HG03565 (cell line): ENCODE data around the gene ANP32A.
"Not testable (repeated sequence)": the region's sequence is repeated elsewhere in the genome, so short reads cannot be mapped to it uniquely, and the experiment has no call there.

ENCODE experiments used
- ATAC-seq: cut with Tn5 transposase; IDR thresholded peaks from one replicate; pipeline ENCODE4 v1.9.1; 2021; ENCODE audit warnings: mild to moderate bottlenecking, moderate library complexity; ENCODE audit not compliant: unreplicated experiment

ANP32A gene

GRCh38 chr15:68759982-68760579 lies 60.6 kb downstream of the ANP32A start:
- not testable (repeated sequence) for ATAC-seq

GRCh38 chr15:68755731-68756130 lies 65.0 kb downstream of the ANP32A start:
- no peak for ATAC-seq

- no peak for ATAC-seq
Measured at GRCh38 chr15:68751622-68752021, 69.1 kb downstream of the ANP32A start.

GRCh38 chr15:68749793-68750192 lies 70.9 kb downstream of the ANP32A start:
- no peak for ATAC-seq

- no peak for ATAC-seq
Measured at GRCh38 chr15:68749365-68749764, 71.3 kb downstream of the ANP32A start.

GRCh38 chr15:68743256-68743655 lies 77.4 kb downstream of the ANP32A start:
- ATAC-seq, result no peak

- ATAC-seq, result no peak
Measured at GRCh38 chr15:68739390-68740080, 81.2 kb downstream of the ANP32A start.

- ATAC-seq, result no peak
Measured at GRCh38 chr15:68735610-68736009, 85.1 kb downstream of the ANP32A start.

- no peak for ATAC-seq
Measured at GRCh38 chr15:68734881-68735280, 85.8 kb downstream of the ANP32A start.

GRCh38 chr15:68734352-68734751 lies 86.3 kb downstream of the ANP32A start:
- no peak for ATAC-seq

- ATAC-seq, result no peak
Measured at GRCh38 chr15:68733666-68734065, 87.0 kb downstream of the ANP32A start.

- no peak for ATAC-seq
Measured at GRCh38 chr15:68732451-68732850, 88.2 kb downstream of the ANP32A start.

- ATAC-seq, result no peak
Measured at GRCh38 chr15:68730976-68731897, 89.5 kb downstream of the ANP32A start.

GRCh38 chr15:68730471-68730919 lies 90.2 kb downstream of the ANP32A start:
- no peak for ATAC-seq

GRCh38 chr15:68729789-68730411 lies 90.8 kb downstream of the ANP32A start:
- no peak for ATAC-seq
